ENCODE data around the gene OR6C4. TPM values are rescaled to one million over a fixed set of nuclear protein-coding genes. Genes with fewer than 3 reads are reported as not detected.

Gene OR6C4
- not detected in 2 replicates for total RNA-seq

GRCh38 chr12:55549302-55549701 lies at the start of gene OR6C4:
Gene OR6C4 (plus strand): TSS chr12:55549602. CDS start chr12:55551227, 1,625 bp downstream.

DNA sequence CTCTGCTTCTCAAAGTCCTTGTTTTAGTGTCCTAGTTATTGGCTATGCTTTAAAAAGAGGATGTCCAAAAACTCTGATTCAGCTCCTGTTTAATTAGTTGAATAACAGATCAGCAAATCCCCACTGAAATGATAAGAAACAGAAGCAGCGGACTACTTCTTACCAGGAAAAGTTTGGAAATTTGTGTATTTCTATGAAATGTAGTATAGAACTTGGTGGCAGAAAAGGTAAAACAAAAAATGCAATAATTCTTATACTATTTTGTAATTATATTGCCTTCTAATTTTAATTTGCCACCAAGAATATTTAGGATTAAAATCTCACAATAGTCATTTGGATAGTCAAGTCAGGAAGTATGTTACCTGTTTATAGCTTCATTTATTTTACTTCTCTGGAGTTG lies 22.8 kb downstream of the OR6C4 start, which contains the start of gene OR2AP1:
Gene OR2AP1, plus strand, starts transcription at position 301 of the 400 bp plus-strand sequence. CDS start 1,947 bp downstream, outside the sequence.

Other genes with a start within 250 kb of the OR6C4 start
- gene OR6C1, start 235.3 kb upstream of the OR6C4 start, total RNA-seq, result not detected in 2 replicates
- not detected in 2 replicates for gene OR6C3, start 218.9 kb upstream of the OR6C4 start, total RNA-seq
- not detected in 2 replicates for gene OR6C75, start 186.6 kb upstream of the OR6C4 start, total RNA-seq
- not detected in 2 replicates for gene OR6C65, start 149.1 kb upstream of the OR6C4 start, total RNA-seq
- gene OR6C76, start 123.3 kb upstream of the OR6C4 start, total RNA-seq, result not detected in 2 replicates
- gene OR6C2, start 105.5 kb upstream of the OR6C4 start, total RNA-seq, result not detected in 2 replicates
- gene OR6C70, start 79.5 kb upstream of the OR6C4 start, total RNA-seq, result not detected in 2 replicates
- not detected in 2 replicates for gene OR6C68, start 57.2 kb upstream of the OR6C4 start, total RNA-seq
- gene OR2AP1, start 22.9 kb downstream of the OR6C4 start, total RNA-seq, result not detected in 2 replicates
- gene OR10P1, start 87.3 kb downstream of the OR6C4 start, total RNA-seq, result not detected in 2 replicates
- gene ITGA7, start 158.3 kb downstream of the OR6C4 start, total RNA-seq, result 0.22 and 0.39 TPM in 2 replicates
- gene BLOC1S1, start 166.4 kb downstream of the OR6C4 start, total RNA-seq, result 33.4 and 64.9 TPM in 2 replicates
- gene RDH5, start 170.8 kb downstream of the OR6C4 start, total RNA-seq, result 2.3 and 5.9 TPM in 2 replicates
- 692 and 1,100 TPM in 2 replicates for gene CD63, start 179.4 kb downstream of the OR6C4 start, total RNA-seq
- gene GDF11, start 193.5 kb downstream of the OR6C4 start, total RNA-seq, result 1.6 and 5.3 TPM in 2 replicates

Measured in placental epithelial cell (primary cell).